Nucleus accumbens (tissue), 56 donors: ENCODE measurements around the gene SRSF8.
"Not testable (repeated sequence)": the region's sequence is repeated elsewhere in the genome, so short reads cannot be mapped to it uniquely, and the experiment has no call there.

Experiments
- DNase-seq, 56 donors: peaks; one replicate each; lab custom pipeline; 2025; lab: John Stamatoyannopoulos, UW

The SRSF8 gene

GRCh38 chr11:95092549-95093324 lies 26.0 kb downstream of the SRSF8 start:
- DNase-seq, result peak in 1 of 56 donors; percentile 28

- no peak for DNase-seq
Observed at GRCh38 chr11:95093548-95093947, 26.8 kb downstream of the SRSF8 start.

- no peak for DNase-seq
Observed at GRCh38 chr11:95095858-95096587, 29.3 kb downstream of the SRSF8 start.

GRCh38 chr11:95097209-95097608 lies 30.5 kb downstream of the SRSF8 start:
- DNase-seq, result no peak

GRCh38 chr11:95098826-95099225 lies 32.1 kb downstream of the SRSF8 start:
- no peak for DNase-seq

- no peak for DNase-seq
Observed at GRCh38 chr11:95100191-95100648, 33.5 kb downstream of the SRSF8 start.

- no peak for DNase-seq
Observed at GRCh38 chr11:95100856-95101507, 34.3 kb downstream of the SRSF8 start.

- no peak for DNase-seq
Observed at GRCh38 chr11:95101935-95102334, 35.2 kb downstream of the SRSF8 start.

- no peak for DNase-seq
Observed at GRCh38 chr11:95102733-95103132, 36.0 kb downstream of the SRSF8 start.

GRCh38 chr11:95103701-95104100 lies 37.0 kb downstream of the SRSF8 start:
- no peak for DNase-seq

GRCh38 chr11:95104121-95104830 lies 37.6 kb downstream of the SRSF8 start:
- no peak for DNase-seq

- no peak for DNase-seq
Observed at GRCh38 chr11:95104856-95105255, 38.1 kb downstream of the SRSF8 start.

GRCh38 chr11:95108159-95108611 lies 41.5 kb downstream of the SRSF8 start:
- DNase-seq, result peak in 4 of 56 donors; percentile 21 to 38 (median 24)

GRCh38 chr11:95108671-95109551 lies 42.2 kb downstream of the SRSF8 start:
- DNase-seq, result peak in 7 of 56 donors; percentile 14 to 40 (median 23)

- DNase-seq, result not testable (repeated sequence)
Observed at GRCh38 chr11:95111471-95111870, 44.8 kb downstream of the SRSF8 start.

GRCh38 chr11:95111923-95112540 lies 45.3 kb downstream of the SRSF8 start:
- DNase-seq, result no peak

GRCh38 chr11:95115597-95115996 lies 48.9 kb downstream of the SRSF8 start:
- no peak for DNase-seq

GRCh38 chr11:95119361-95120060 lies 52.8 kb downstream of the SRSF8 start:
- no peak for DNase-seq
